OCI-LY1 (cell line): ENCODE data around the gene MZB1.

Experiments
- H2AFZ ChIP-seq: fragments of 200-600 bp; sonication (generic), shearing (Covaris generic); 2 replicates; pipeline ENCODE4 v1.6.0; 2014; ENCODE audit warnings: antibody characterized with exemption, mild to moderate bottlenecking, low read length
- H3F3A ChIP-seq: fragments of 200-600 bp; sonication (generic), shearing (Covaris generic); 2 replicates; pipeline ENCODE4 v1.6.0; 2014; ENCODE audit warnings: mild to moderate bottlenecking, antibody characterized with exemption, low read length, moderate library complexity; ENCODE audit not compliant: insufficient read depth
- H3K27ac ChIP-seq: fragments of 200-600 bp; sonication (generic); 2 replicates; pipeline ENCODE4 v1.5.1; 2014; ENCODE audit warnings: low read length, mixed run types, mild to moderate bottlenecking, low read depth; ENCODE audit not compliant: poor library complexity, severe bottlenecking
- H3K27me3 ChIP-seq: fragments of 200-600 bp; sonication (generic); 2 replicates; pipeline ENCODE4 v1.6.0; 2014; ENCODE audit warnings: antibody characterized with exemption, mild to moderate bottlenecking, low read length, moderate library complexity; ENCODE audit not compliant: insufficient read depth
- H3K36me3 ChIP-seq: fragments of 200-600 bp; sonication (generic); 2 replicates; pipeline ENCODE4 v1.6.1; 2014; ENCODE audit warnings: mild to moderate bottlenecking, antibody characterized with exemption, low read length, moderate library complexity, mixed read lengths; ENCODE audit not compliant: insufficient read depth
- H3K4me1 ChIP-seq: fragments of 200-600 bp; sonication (generic); 2 replicates; pipeline ENCODE4 v1.5.1; 2014; ENCODE audit warnings: mild to moderate bottlenecking, low read length, moderate library complexity; ENCODE audit not compliant: insufficient read depth, severe bottlenecking
- H3K4me2 ChIP-seq: fragments of 200-600 bp; sonication (generic), shearing (Covaris generic); 2 replicates; pipeline ENCODE4 v1.6.1; 2014; ENCODE audit warnings: low read length
- H3K4me3 ChIP-seq: fragments of 200-600 bp; sonication (generic); 2 replicates; pipeline ENCODE4 v1.5.1; 2014; ENCODE audit warnings: low read length, low read depth, mild to moderate bottlenecking, mixed read lengths; ENCODE audit not compliant: poor library complexity, severe bottlenecking
- H3K79me2 ChIP-seq: fragments of 200-600 bp; shearing (Covaris generic); 2 replicates; pipeline ENCODE4 v1.6.1; 2016; ENCODE audit warnings: mixed run types, low read length, mixed read lengths; ENCODE audit not compliant: insufficient read depth
- H3K9ac ChIP-seq: fragments of 200-600 bp; sonication (generic), shearing (Covaris generic); 2 replicates; pipeline ENCODE4 v1.6.1; 2014; ENCODE audit warnings: mild to moderate bottlenecking, low read length, mixed read lengths
- H3K9me2 ChIP-seq: fragments of 200-600 bp; sonication (generic), shearing (Covaris generic); 2 replicates; pipeline ENCODE4 v1.6.1; 2014; ENCODE audit warnings: low read depth, mild to moderate bottlenecking, low read length, mixed read lengths
- H3K9me3 ChIP-seq: fragments of 200-600 bp; shearing (Covaris generic); 2 replicates; pipeline ENCODE4 v1.6.1; 2014; ENCODE audit warnings: low read length, mixed read lengths
- H4K20me1 ChIP-seq: fragments of 200-600 bp; sonication (generic), shearing (Covaris generic); 2 replicates; pipeline ENCODE4 v1.6.0; 2016; ENCODE audit warnings: mild to moderate bottlenecking, low read length; ENCODE audit not compliant: insufficient read depth
- CTCF ChIP-seq: fragments of 200-600 bp; sonication (generic), shearing (Covaris generic); IDR thresholded peaks from 2 replicates; pipeline ENCODE4 v1.5.1; 2017; ENCODE audit warnings: mild to moderate bottlenecking, antibody characterized with exemption, low read length, moderate library complexity, mixed read lengths
- EZH2 ChIP-seq: fragments of 200-600 bp; sonication (generic), shearing (Covaris generic); IDR thresholded peaks from 2 replicates; pipeline ENCODE4 v1.8.0; 2017; ENCODE audit warnings: borderline replicate concordance, mixed run types, mild to moderate bottlenecking, antibody characterized with exemption, low read length, moderate library complexity, mixed read lengths

MZB1 gene

GRCh38 chr5:139389701-139390638 lies at the start of gene MZB1:
MZB1 (minus strand) TSS chr5:139389913; CDS start chr5:139389856, 57 bp downstream.
- Histone ChIP-seq H2AFZ (no peak within 1 kb of the TSS), H3K4me1 (peaks cover 86% of the 10 kb centered on the region), H3K4me2 (peak within 1 kb of the TSS; percentile 88), H4K20me1 (no peaks in the 10 kb centered on the region), H3F3A (no peaks in the 10 kb centered on the region; the same call in 1 of the 2 replicates), H3K27me3 (no peaks in the 10 kb centered on the region), H3K27ac (peak within 1 kb of the TSS; percentile 98), H3K79me2 (no peaks in the 10 kb centered on the region; the same call in 1 of the 2 replicates), H3K9ac (peak within 1 kb of the TSS; percentile 97), H3K4me3 (peak within 1 kb of the TSS; percentile 90), H3K36me3 (peaks cover 34% of the 10 kb centered on the region), H3K9me2 (no peaks in the 10 kb centered on the region), H3K9me3 (no peaks in the 10 kb centered on the region)
- TF ChIP-seq EZH2 (no peak), CTCF (no peak)

- H3K9me2 ChIP-seq = no peaks in the 10 kb centered on the region
- no peaks in the 10 kb centered on the region for H3K9me3 ChIP-seq
- H3K9ac ChIP-seq = peak within 1 kb of the TSS; percentile 88
- H3F3A ChIP-seq = no peaks in the 10 kb centered on the region
- H3K79me2 ChIP-seq = no peaks in the 10 kb centered on the region
- H3K27me3 ChIP-seq = no peaks in the 10 kb centered on the region
- H3K27ac ChIP-seq = peak within 1 kb of the TSS; percentile 47
- H4K20me1 ChIP-seq = no peaks in the 10 kb centered on the region
- no peaks in the 10 kb centered on the region for H3K36me3 ChIP-seq
- H3K4me3 ChIP-seq = peak within 1 kb of the TSS; percentile 89
- H2AFZ ChIP-seq = peak within 1 kb of the TSS; percentile 89; the same call in 1 of the 2 replicates
- TF ChIP-seq EZH2 (no peak), CTCF (no peak)
- H3K4me1 ChIP-seq = peaks cover 11% of the 10 kb centered on the region
- peak within 1 kb of the TSS; percentile 85 for H3K4me2 ChIP-seq
Measured at GRCh38 chr5:139439013-139439903, 49.5 kb upstream of the MZB1 start, which contains the start of gene DNAJC18. DNAJC18 (minus strand) TSS chr5:139439525; CDS start chr5:139439445, 80 bp downstream.

- H2AFZ ChIP-seq = no peak overlapping the region
- H3K27me3 ChIP-seq = no peaks in the 10 kb centered on the region
- no peaks in the 10 kb centered on the region for H4K20me1 ChIP-seq
- no peaks in the 10 kb centered on the region for H3K36me3 ChIP-seq
- H3K79me2 ChIP-seq = no peaks in the 10 kb centered on the region
- no peaks in the 10 kb centered on the region for H3K9me3 ChIP-seq
- peak overlapping the region; percentile 89 for H3K4me3 ChIP-seq
- H3K9ac ChIP-seq = no peak overlapping the region; the same call in 1 of the 2 replicates
- H3F3A ChIP-seq = no peaks in the 10 kb centered on the region
- no peak overlapping the region for H3K27ac ChIP-seq
- H3K9me2 ChIP-seq = no peaks in the 10 kb centered on the region
- TF ChIP-seq EZH2 (no peak), CTCF (no peak)
- peak overlapping the region; percentile 85 for H3K4me2 ChIP-seq
- peaks cover 11% of the 10 kb centered on the region for H3K4me1 ChIP-seq
Measured at GRCh38 chr5:139438707-139439012, 48.9 kb upstream of the MZB1 start.
